ENCODE measurements around the gene CCDC57. TPM values are rescaled to one million over a fixed set of nuclear protein-coding genes. Genes with fewer than 3 reads are reported as not detected.

CCDC57 gene
- total RNA-seq, 1 donor from 2014 or later: 10.8 TPM

GRCh38 chr17:82108961-82109475 lies 103.6 kb downstream of the CCDC57 start:
- TF ChIP-seq CTCF (IDR thresholded peaks at IDR 0.05; ENCODE audit: insufficient read depth, low read length, severe bottlenecking): no peak
- no peak for FAIRE-seq
- no peak for DNase-seq (ENCODE audit: low read depth)
- Histone ChIP-seq H3K36me3 (ENCODE audit: control insufficient read depth, insufficient read depth, low read length) (peaks cover 3% of the 10 kb centered on the region), H3K4me3 (ENCODE audit: low read depth, low read length) (no peak overlapping the region), H3K27me3 (ENCODE audit: control insufficient read depth, insufficient read depth, low read length) (no peaks in the 10 kb centered on the region)

- H3K36me3 ChIP-seq (ENCODE audit: control insufficient read depth, insufficient read depth, low read length): peaks cover 3% of the 10 kb centered on the region
- no peak for FAIRE-seq
- no peak for DNase-seq (ENCODE audit: low read depth)
- no peaks in the 10 kb centered on the region for H3K27me3 ChIP-seq (ENCODE audit: control insufficient read depth, insufficient read depth, low read length)
- TF ChIP-seq CTCF (IDR thresholded peaks at IDR 0.05; ENCODE audit: insufficient read depth, low read length, severe bottlenecking): no peak
- no peak overlapping the region for H3K4me3 ChIP-seq (ENCODE audit: low read depth, low read length)
Observed at GRCh38 chr17:82108496-82108945, 104.1 kb downstream of the CCDC57 start.

- DNase-seq (ENCODE audit: low read depth) (no peak), FAIRE-seq (no peak)
- Histone ChIP-seq H3K36me3 (ENCODE audit: control insufficient read depth, insufficient read depth, low read length) (peaks cover 1% of the 10 kb centered on the region), H3K4me3 (ENCODE audit: low read depth, low read length) (no peak overlapping the region), H3K27me3 (ENCODE audit: control insufficient read depth, insufficient read depth, low read length) (no peaks in the 10 kb centered on the region)
- TF ChIP-seq CTCF (IDR thresholded peaks at IDR 0.05; ENCODE audit: insufficient read depth, low read length, severe bottlenecking): no peak
Observed at GRCh38 chr17:82108038-82108437, 104.6 kb downstream of the CCDC57 start.

GRCh38 chr17:82107341-82107860 lies 105.2 kb downstream of the CCDC57 start:
- FAIRE-seq (no peak), DNase-seq (ENCODE audit: low read depth) (no peak)
- TF ChIP-seq CTCF (IDR thresholded peaks at IDR 0.05; ENCODE audit: insufficient read depth, low read length, severe bottlenecking): peak; percentile 38
- H3K27me3 ChIP-seq (ENCODE audit: control insufficient read depth, insufficient read depth, low read length): no peaks in the 10 kb centered on the region
- H3K4me3 ChIP-seq (ENCODE audit: low read depth, low read length): no peak overlapping the region
- H3K36me3 ChIP-seq (ENCODE audit: control insufficient read depth, insufficient read depth, low read length): peaks cover 1% of the 10 kb centered on the region

GRCh38 chr17:82106688-82107305 lies 105.8 kb downstream of the CCDC57 start:
- TF ChIP-seq CTCF (IDR thresholded peaks at IDR 0.05; ENCODE audit: insufficient read depth, low read length, severe bottlenecking): no peak
- Histone ChIP-seq H3K27me3 (ENCODE audit: control insufficient read depth, insufficient read depth, low read length) (no peaks in the 10 kb centered on the region), H3K36me3 (ENCODE audit: control insufficient read depth, insufficient read depth, low read length) (peaks cover 1% of the 10 kb centered on the region), H3K4me3 (ENCODE audit: low read depth, low read length) (no peak overlapping the region)
- FAIRE-seq (no peak), DNase-seq (ENCODE audit: low read depth) (no peak)

All from bronchial epithelial cell (primary cell).